Measurements from ENCODE around the gene DNMT1. TPM values are rescaled to one million over a fixed set of nuclear protein-coding genes. Genes with fewer than 3 reads are reported as not detected.

Gene DNMT1
- total and polyA plus RNA-seq, 2 donors (not counting 1 experiment from before 2014, with no cell fraction given) = 53.0 to 119 TPM

- TF ChIP-seq EZH2 (IDR thresholded peaks at IDR 0.05; ENCODE audit: borderline replicate concordance, insufficient read depth, low read depth, low read length, poor library complexity, severe bottlenecking) (no peak), CTCF (IDR thresholded peaks at IDR 0.05) (no peak)
- Mint-ChIP-seq H3K27ac (peak overlapping the region; percentile 53), H3K9me3 (ENCODE audit: insufficient read depth) (no peaks in the 10 kb centered on the region), H3K4me3 (peak overlapping the region; percentile 82), H3K27me3 (no peaks in the 10 kb centered on the region), H3K4me1 (peaks cover 52% of the 10 kb centered on the region)
- POLR2A ChIA-PET = interaction anchor here (0.5 to 0.7 kb wide), 5 partner anchors 14 to 299 kb away, joined by 3 to 4 read pairs (median 4); no protein-coding TSS in a partner anchor
- no peaks in the 10 kb centered on the region for H3K9me3 ChIP-seq (ENCODE audit: control extremely low read depth in 1 of 3, control insufficient read depth in 2 of 3, insufficient read depth in 1 of 3, low read length in 2 of 3)
- no peak overlapping the region for H3K27ac ChIP-seq (ENCODE audit: low read length in 2 of 2)
- peak overlapping the region; percentile 94 for H3K9ac ChIP-seq (ENCODE audit: low read length)
- H3K79me2 ChIP-seq (ENCODE audit: control insufficient read depth, insufficient read depth, low read length) = peaks cover 10% of the 10 kb centered on the region
- intact Hi-C loops (cut with micrococcal nuclease) = no loop called here
- DNase-seq (no peak), ATAC-seq (ENCODE audit: low read depth) (no peak)
- peaks cover 33 to 64% of the 10 kb centered on the region in 2 donors for H3K4me1 ChIP-seq (ENCODE audit: control insufficient read depth in 2 of 2, insufficient read depth in 2 of 2, low read length in 2 of 2)
- no peaks in the 10 kb centered on the region for H4K20me1 ChIP-seq (ENCODE audit: control insufficient read depth, insufficient read depth, low read length, poor library complexity, severe bottlenecking)
- CTCF ChIA-PET = interaction anchor here (1.3 to 13.7 kb wide), 3 partner anchors 12 to 27 kb away, joined by 4 to 236 read pairs (median 5); partner anchors contain the start of gene MRPL4
- peak overlapping the region in 2 of 5 experiments; percentile 79 to 97 for H3K4me3 ChIP-seq (ENCODE audit: control extremely low read depth in 1 of 5, extremely low read depth in 1 of 5, insufficient read depth in 1 of 5, low read depth in 2 of 5, low read length in 4 of 5)
- no peaks in the 10 kb centered on the region for H3K36me3 ChIP-seq (replicated peaks in 1 of 2; ENCODE audit: control extremely low read depth in 1 of 2, control insufficient read depth in 1 of 2, extremely low read depth in 1 of 2, insufficient read depth in 2 of 2, low read length in 1 of 2)
- WGBS (ENCODE audit: insufficient coverage) = 69% methylated on average over 6 of the region's 8 CpGs
- no peak overlapping the region for H2AFZ ChIP-seq (ENCODE audit: insufficient read depth, low read depth, low read length, poor library complexity, severe bottlenecking)
- peak overlapping the region; percentile 100 for H3K4me2 ChIP-seq (replicated peaks; ENCODE audit: low read depth, low read length, poor library complexity, severe bottlenecking)
- no peaks in the 10 kb centered on the region for H3K27me3 ChIP-seq (replicated peaks in 1 of 4; ENCODE audit: control extremely low read depth in 1 of 4, control insufficient read depth in 3 of 4, insufficient read depth in 4 of 4, low read length in 3 of 4)
Measured at GRCh38 chr19:10231612-10232228, 37.0 kb upstream of the DNMT1 start.
